SK-N-SH treated with all-trans-retinoic acid at 6 μM for 48 hours (cell line): ENCODE data around the gene ARHGAP24.

Source experiments
- ARNTL ChIP-seq: fragments of 450-650 bp; formaldehyde crosslinking; IDR thresholded peaks from 2 replicates; pipeline ENCODE4 v1.5.0; 2020; ENCODE audit warnings: low read depth, mild to moderate bottlenecking, moderate library complexity, borderline replicate concordance
- CSDC2 ChIP-seq: fragments of 250-450 bp; sonication (Bioruptor Pico); IDR thresholded peaks from 2 replicates; pipeline ENCODE4 v1.5.0; 2020; ENCODE audit warnings: mild to moderate bottlenecking, moderate library complexity
- CSRNP3 ChIP-seq: fragments of 250-450 bp; sonication (Bioruptor Pico); IDR thresholded peaks from 2 replicates; pipeline ENCODE4 v1.5.1; 2021; ENCODE audit warnings: mild to moderate bottlenecking, moderate library complexity
- ESRRG ChIP-seq: fragments of 250-450 bp; sonication (Bioruptor Pico); IDR thresholded peaks from 2 replicates; pipeline ENCODE4 v1.6.1; 2021; ENCODE audit warnings: mild to moderate bottlenecking
- PATZ1 ChIP-seq: fragments of 250-450 bp; sonication (Bioruptor Pico); IDR thresholded peaks from 2 replicates; pipeline ENCODE4 v1.8.0; 2020; ENCODE audit warnings: mild to moderate bottlenecking, moderate library complexity, borderline replicate concordance
- POU6F1 ChIP-seq: fragments of 250-450 bp; sonication (Bioruptor Pico); IDR thresholded peaks from 2 replicates; pipeline ENCODE4 v1.8.0; 2021; ENCODE audit warnings: low read depth, mild to moderate bottlenecking, moderate library complexity, borderline replicate concordance
- PPARA ChIP-seq: fragments of 250-450 bp; sonication (Bioruptor Pico); IDR thresholded peaks from 2 replicates; pipeline ENCODE4 v1.5.0; 2020; ENCODE audit warnings: mild to moderate bottlenecking, borderline replicate concordance
- TCF4 ChIP-seq: fragments of 250-450 bp; sonication (Bioruptor Pico); IDR thresholded peaks from 2 replicates; pipeline ENCODE4 v1.8.0; 2021; ENCODE audit warnings: mild to moderate bottlenecking, moderate library complexity, borderline replicate concordance
- TOX ChIP-seq: fragments of 250-450 bp; sonication (Bioruptor Pico); IDR thresholded peaks from 2 replicates; pipeline ENCODE4 v1.8.0; 2021; ENCODE audit warnings: mild to moderate bottlenecking, moderate library complexity, borderline replicate concordance
- ZFP3 ChIP-seq: fragments of 250-450 bp; sonication (Bioruptor Pico); IDR thresholded peaks from 2 replicates; pipeline ENCODE4 v1.5.0; 2020; ENCODE audit warnings: mild to moderate bottlenecking, moderate library complexity
- ZNF565 ChIP-seq: fragments of 450-650 bp; formaldehyde crosslinking; conservative IDR thresholded peaks from 2 replicates; pipeline ENCODE4 v1.5.0; 2020; ENCODE audit warnings: low read depth, mild to moderate bottlenecking, moderate library complexity
- ZNF70 ChIP-seq: fragments of 450-650 bp; formaldehyde crosslinking; IDR thresholded peaks from 2 replicates; pipeline ENCODE4 v1.5.0; 2020; ENCODE audit warnings: mild to moderate bottlenecking, moderate library complexity

- TF ChIP-seq TCF4 (no peak), ARNTL (CRISPR knock-in tag) (no peak), PATZ1 (CRISPR knock-in tag) (no peak), ZNF565 (CRISPR knock-in tag) (no peak), ESRRG (no peak), POU6F1 (CRISPR knock-in tag) (no peak), CSDC2 (no peak), ZNF70 (CRISPR knock-in tag) (no peak), TOX (CRISPR knock-in tag) (no peak), ZFP3 (no peak), CSRNP3 (no peak), PPARA (CRISPR knock-in tag) (no peak)
Observed at GRCh38 chr4:85744950-85745349, 270.0 kb downstream of the ARHGAP24 start.
